Measurements from ENCODE around the gene ALPG. TPM values are rescaled to one million over a fixed set of nuclear protein-coding genes. Genes with fewer than 3 reads are reported as not detected.

The ALPG gene
- total RNA-seq, 1 donor from 2014 or later, result not detected

DNA sequence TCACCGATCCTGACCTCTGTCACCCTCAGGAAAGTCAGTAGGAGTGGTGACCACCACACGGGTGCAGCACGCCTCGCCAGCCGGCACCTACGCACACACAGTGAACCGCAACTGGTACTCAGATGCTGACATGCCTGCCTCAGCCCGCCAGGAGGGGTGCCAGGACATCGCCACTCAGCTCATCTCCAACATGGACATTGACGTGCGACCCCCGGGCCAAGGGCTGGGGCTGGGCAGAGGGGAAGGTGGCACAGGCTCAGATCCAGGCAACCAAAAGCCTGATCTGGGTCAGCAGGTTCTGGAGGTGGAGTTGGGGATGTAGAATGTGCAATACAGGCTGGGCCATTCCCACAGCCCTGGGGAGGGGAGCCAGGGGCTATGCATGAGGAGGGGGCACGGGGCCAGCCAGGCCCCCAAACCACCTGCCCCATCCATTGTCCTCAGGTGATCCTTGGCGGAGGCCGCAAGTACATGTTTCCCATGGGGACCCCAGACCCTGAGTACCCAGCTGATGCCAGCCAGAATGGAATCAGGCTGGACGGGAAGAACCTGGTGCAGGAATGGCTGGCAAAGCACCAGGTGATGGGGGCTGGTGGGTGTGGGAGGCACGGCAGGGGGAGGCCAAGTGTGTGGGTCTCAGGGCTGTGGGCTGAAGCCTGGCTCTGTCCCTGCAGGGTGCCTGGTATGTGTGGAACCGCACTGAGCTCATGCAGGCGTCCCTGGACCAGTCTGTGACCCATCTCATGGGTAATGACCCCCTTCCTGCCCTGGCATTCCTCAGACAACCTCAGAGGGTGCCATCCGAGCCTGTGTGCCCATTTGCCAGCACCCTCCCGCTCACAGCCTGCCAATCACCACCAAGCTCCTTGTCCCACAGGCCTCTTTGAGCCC, 50.7 kb downstream of the ALPG start:
- H3K4me3 Mint-ChIP-seq (ENCODE audit: low read depth), result no peak overlapping the region
- no peak overlapping the region for H3K27ac Mint-ChIP-seq
- intact Hi-C loops (cut with micrococcal nuclease), result no loop called here
- DNase-seq (ENCODE audit: low spot score), result no peak
- H3K9me3 Mint-ChIP-seq, result no peaks in the 10 kb centered on the region
- no peaks in the 10 kb centered on the region for H3K4me1 Mint-ChIP-seq (ENCODE audit: low read depth)
- no peaks in the 10 kb centered on the region for H3K36me3 Mint-ChIP-seq (ENCODE audit: low read depth)
- H3K27me3 Mint-ChIP-seq (ENCODE audit: low read depth), result peaks cover 10% of the 10 kb centered on the region

DNA sequence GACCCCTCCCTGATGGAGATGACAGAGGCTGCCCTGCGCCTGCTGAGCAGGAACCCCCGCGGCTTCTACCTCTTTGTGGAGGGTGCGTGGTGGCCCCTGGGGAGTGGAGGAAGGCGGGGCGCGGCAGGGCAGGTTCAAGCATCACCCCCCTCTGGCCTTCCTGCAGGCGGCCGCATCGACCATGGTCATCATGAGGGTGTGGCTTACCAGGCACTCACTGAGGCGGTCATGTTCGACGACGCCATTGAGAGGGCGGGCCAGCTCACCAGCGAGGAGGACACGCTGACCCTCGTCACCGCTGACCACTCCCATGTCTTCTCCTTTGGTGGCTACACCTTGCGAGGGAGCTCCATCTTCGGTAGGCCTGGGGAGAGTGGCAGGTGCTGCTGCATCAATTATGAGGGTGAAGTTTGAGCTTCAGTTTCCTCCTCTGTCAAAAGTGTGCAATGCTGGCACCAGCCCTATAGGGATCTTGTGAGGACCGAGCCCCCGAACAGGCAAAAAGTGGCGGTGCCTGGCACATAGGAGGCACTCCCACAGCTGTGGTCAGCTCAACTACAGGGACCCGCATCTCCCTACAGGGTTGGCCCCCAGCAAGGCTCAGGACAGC, 51.5 kb downstream of the ALPG start:
- Mint-ChIP-seq H3K27me3 (ENCODE audit: low read depth) (peaks cover 12% of the 10 kb centered on the region), H3K9me3 (no peaks in the 10 kb centered on the region), H3K4me1 (ENCODE audit: low read depth) (no peaks in the 10 kb centered on the region), H3K36me3 (ENCODE audit: low read depth) (no peaks in the 10 kb centered on the region), H3K4me3 (ENCODE audit: low read depth) (no peak overlapping the region), H3K27ac (no peak overlapping the region)
- intact Hi-C loops (cut with micrococcal nuclease), result no loop called here
- no peak for DNase-seq (ENCODE audit: low spot score)

DNA sequence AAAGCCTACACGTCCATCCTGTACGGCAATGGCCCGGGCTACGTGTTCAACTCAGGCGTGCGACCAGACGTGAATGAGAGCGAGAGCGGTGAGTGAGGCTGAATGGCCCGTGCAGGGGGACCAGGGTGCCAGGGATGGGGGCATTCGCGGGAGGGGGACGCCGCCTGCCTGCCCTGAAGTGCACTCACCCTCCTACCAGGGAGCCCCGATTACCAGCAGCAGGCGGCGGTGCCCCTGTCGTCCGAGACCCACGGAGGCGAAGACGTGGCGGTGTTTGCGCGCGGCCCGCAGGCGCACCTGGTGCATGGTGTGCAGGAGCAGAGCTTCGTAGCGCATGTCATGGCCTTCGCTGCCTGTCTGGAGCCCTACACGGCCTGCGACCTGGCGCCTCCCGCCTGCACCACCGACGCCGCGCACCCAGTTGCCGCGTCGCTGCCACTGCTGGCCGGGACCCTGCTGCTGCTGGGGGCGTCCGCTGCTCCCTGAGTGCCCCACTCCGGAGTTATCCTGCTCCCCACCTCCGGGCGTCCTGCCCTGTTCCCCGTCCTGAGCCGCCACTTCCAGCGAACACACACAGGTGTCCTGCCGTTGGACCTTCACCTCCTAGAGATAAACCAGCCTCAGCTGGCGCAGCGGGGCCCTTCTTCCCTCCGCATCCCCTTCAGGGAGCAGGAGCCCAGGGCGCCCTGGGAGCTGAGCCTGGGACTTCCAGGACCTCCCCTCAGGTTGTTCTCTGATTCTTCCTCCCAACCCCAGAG, 52.2 kb downstream of the ALPG start:
- peaks cover 9% of the 10 kb centered on the region for H3K27me3 Mint-ChIP-seq (ENCODE audit: low read depth)
- DNase-seq (ENCODE audit: low spot score), result no peak
- no peaks in the 10 kb centered on the region for H3K4me1 Mint-ChIP-seq (ENCODE audit: low read depth)
- no peaks in the 10 kb centered on the region for H3K9me3 Mint-ChIP-seq
- H3K4me3 Mint-ChIP-seq (ENCODE audit: low read depth), result no peak overlapping the region
- intact Hi-C loops (cut with micrococcal nuclease), result no loop called here
- H3K36me3 Mint-ChIP-seq (ENCODE audit: low read depth), result no peaks in the 10 kb centered on the region
- H3K27ac Mint-ChIP-seq, result no peak overlapping the region

DNA sequence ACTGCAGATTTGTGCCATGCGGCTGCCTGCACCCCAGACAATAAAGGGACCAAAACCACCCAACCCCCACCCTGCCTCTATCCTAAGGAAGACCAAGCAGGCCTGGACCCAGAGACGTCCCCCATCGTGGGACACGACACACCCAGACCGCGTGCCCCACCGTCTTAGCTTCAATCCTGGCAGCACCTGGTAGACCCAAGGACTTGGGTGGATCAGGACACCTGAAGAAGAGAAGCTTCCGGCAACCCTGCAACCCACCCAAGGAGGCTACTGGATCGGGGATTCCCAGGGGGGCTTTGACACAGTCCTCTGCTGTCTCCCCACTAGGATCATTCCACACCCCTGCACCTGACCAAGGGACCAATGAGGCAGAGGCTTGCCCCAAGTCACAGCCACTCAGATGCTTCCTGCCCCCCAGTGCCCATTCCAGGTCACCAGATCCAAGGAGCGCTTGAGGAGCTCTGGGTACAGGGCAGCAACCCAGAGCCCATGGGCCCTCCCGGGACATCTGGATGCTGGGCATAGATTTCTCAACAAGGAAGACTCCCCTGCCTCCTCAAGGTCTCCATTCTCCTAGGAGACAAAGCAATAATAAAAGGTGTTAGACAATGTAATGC, 52.9 kb downstream of the ALPG start:
- H3K9me3 Mint-ChIP-seq, result no peaks in the 10 kb centered on the region
- DNase-seq (ENCODE audit: low spot score), result no peak

DNA sequence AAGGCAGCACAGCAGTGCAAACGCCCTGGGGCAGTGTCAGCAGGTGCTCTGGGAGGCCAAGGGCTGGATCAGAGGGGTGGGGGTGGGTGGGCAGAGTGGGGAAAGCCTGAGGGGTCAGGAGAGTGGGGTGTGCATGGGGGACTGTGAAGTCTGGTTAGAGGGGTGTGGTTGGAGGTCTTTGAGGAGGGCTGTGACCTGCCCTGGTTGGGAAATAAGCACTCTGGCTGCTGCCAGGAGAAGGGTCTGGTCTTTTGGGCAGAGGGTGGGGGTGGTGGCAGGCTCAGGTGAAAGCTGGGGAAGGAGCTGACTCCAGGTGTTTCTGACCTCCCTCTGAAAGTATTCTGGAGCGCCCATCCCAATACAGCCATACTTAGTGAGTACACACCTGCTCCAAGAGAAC, 53.5 kb downstream of the ALPG start:
- no peak for DNase-seq (ENCODE audit: low spot score)
- Mint-ChIP-seq H3K4me3 (ENCODE audit: low read depth) (no peak overlapping the region), H3K9me3 (no peaks in the 10 kb centered on the region), H3K36me3 (ENCODE audit: low read depth) (no peaks in the 10 kb centered on the region), H3K4me1 (ENCODE audit: low read depth) (no peaks in the 10 kb centered on the region), H3K27me3 (ENCODE audit: low read depth) (peaks cover 9% of the 10 kb centered on the region), H3K27ac (no peak overlapping the region)
- intact Hi-C loops (cut with micrococcal nuclease), result no loop called here

More for the DNA sequence above, 52.9 kb downstream of the ALPG start:
- intact Hi-C loops (cut with micrococcal nuclease), result no loop called here
- Mint-ChIP-seq H3K4me1 (ENCODE audit: low read depth) (no peaks in the 10 kb centered on the region), H3K27me3 (ENCODE audit: low read depth) (peaks cover 9% of the 10 kb centered on the region), H3K4me3 (ENCODE audit: low read depth) (no peak overlapping the region), H3K36me3 (ENCODE audit: low read depth) (no peaks in the 10 kb centered on the region), H3K27ac (no peak overlapping the region)

Other genes starting within 250 kb of the ALPG start
- gene ALPP, start 28.1 kb upstream of the ALPG start, total RNA-seq, result not detected in 2 replicates
- not detected in 2 replicates for gene ALPI, start 49.3 kb downstream of the ALPG start, total RNA-seq
- gene ECEL1, start 81.0 kb downstream of the ALPG start, total RNA-seq, result 0.50 and 0.78 TPM in 2 replicates
- not detected in 2 replicates for gene PRSS56, start 113.5 kb downstream of the ALPG start, total RNA-seq
- gene CHRND, start 119.3 kb downstream of the ALPG start, total RNA-seq, result not detected in 2 replicates
- gene CHRNG, start 132.8 kb downstream of the ALPG start, total RNA-seq, result not detected in 2 replicates
- gene TIGD1, start 143.7 kb downstream of the ALPG start, total RNA-seq, result 7.4 and 9.1 TPM in 2 replicates
- 85.0 and 88.4 TPM in 2 replicates for gene EIF4E2, start 143.8 kb downstream of the ALPG start, total RNA-seq
- gene EFHD1, start 226.8 kb downstream of the ALPG start, total RNA-seq, result 0.16 and 0.48 TPM in 2 replicates